Hepatocyte (in vitro differentiated cells): Measurements from ENCODE around the gene MYO1H. TPM values are rescaled to one million over a fixed set of nuclear protein-coding genes. Genes with fewer than 3 reads are reported as not detected.

ENCODE experiments used
- DNase-seq: peaks from one replicate; pipeline ENCODE4 v3.0.0-alpha.2; 2016; ENCODE audit warnings: low spot score
- H2AFZ ChIP-seq: fragments of 200-600 bp; sonication (generic); 2 replicates; pipeline ENCODE4 v1.6.0; 2016; ENCODE audit warnings: antibody characterized with exemption, mild to moderate bottlenecking
- H3K27ac ChIP-seq: fragments of 200-600 bp; sonication (generic); 2 replicates; pipeline ENCODE4 v1.5.1; 2016; ENCODE audit warnings: mild to moderate bottlenecking
- H3K27me3 ChIP-seq: fragments of 200-600 bp; sonication (generic); 2 replicates; pipeline ENCODE4 v1.6.1; 2016
- H3K36me3 ChIP-seq: fragments of 200-600 bp; sonication (generic); replicated peaks from 2 replicates; pipeline ENCODE4 v1.5.1; 2016; ENCODE audit warnings: low read depth; ENCODE audit not compliant: insufficient read depth
- H3K4me1 ChIP-seq: fragments of 200-600 bp; sonication (generic); 2 replicates; pipeline ENCODE4 v1.5.1; 2016; ENCODE audit warnings: mild to moderate bottlenecking, moderate library complexity; ENCODE audit not compliant: insufficient read depth
- H3K4me2 ChIP-seq: fragments of 200-600 bp; sonication (generic); 2 replicates; pipeline ENCODE4 v1.6.0; 2016
- H3K4me3 ChIP-seq: fragments of 200-600 bp; sonication (generic); 2 replicates; pipeline ENCODE4 v1.5.1; 2016; ENCODE audit warnings: mild to moderate bottlenecking
- H3K79me2 ChIP-seq: fragments of 200-600 bp; sonication (generic); 2 replicates; pipeline ENCODE4 v1.6.0; 2017; ENCODE audit warnings: mild to moderate bottlenecking
- H3K9me2 ChIP-seq: fragments of 200-600 bp; sonication (generic); replicated peaks from 2 replicates; pipeline ENCODE4 v1.6.0; 2017; ENCODE audit warnings: mild to moderate bottlenecking; ENCODE audit not compliant: insufficient read depth
- H3K9me3 ChIP-seq: fragments of 200-600 bp; sonication (generic); 2 replicates; pipeline ENCODE4 v1.5.1; 2016; ENCODE audit warnings: low read depth, mild to moderate bottlenecking
- H4K20me1 ChIP-seq: fragments of 200-600 bp; sonication (generic); 2 replicates; pipeline ENCODE4 v1.6.0; 2016; ENCODE audit warnings: mild to moderate bottlenecking; ENCODE audit not compliant: insufficient read depth, poor library complexity, severe bottlenecking
- EZH2 ChIP-seq: fragments of 200-600 bp; sonication (generic); IDR thresholded peaks from 2 replicates; pipeline ENCODE4 v1.6.1; 2016; ENCODE audit warnings: antibody characterized with exemption, mild to moderate bottlenecking, borderline replicate concordance
- EZH2phosphoT487 ChIP-seq: fragments of 200-600 bp; sonication (generic); IDR thresholded peaks from one replicate; pipeline ENCODE4 v1.6.1; 2018; ENCODE audit warnings: antibody characterized with exemption, mild to moderate bottlenecking, low read depth, moderate library complexity; ENCODE audit not compliant: unreplicated experiment, severe bottlenecking
- whole genome bisulfite sequencing: methylation state at CpG from one replicate; pipeline ENCODE4 v1.1.6; 2016; ENCODE audit warnings: low lambda C conversion rate; ENCODE audit errors: missing lambda C conversion rate; 5-methylcytosine and 5-hydroxymethylcytosine counted together
- polyA plus RNA-seq: library from polyadenylated mRNA; unstranded; fragments of >200 nt; fragmentation: Nextera tagmentation; extraction: Ambion mirVana; gene quantifications from 2 replicates; pipeline ENCODE4 v1.2.1, GENCODE V29; 2016
- total RNA-seq: library from RNA; depleted of rRNA; stranded (reverse); fragments of >200 nt; gene quantifications from 2 replicates; pipeline ENCODE4 v1.2.3, GENCODE V29; 2014
- TF ChIP-seq, protein P1 (sequence below): fragments of 200-600 bp; sonication (generic); IDR thresholded peaks from 2 replicates; pipeline ENCODE4 v1.5.1; 2016; ENCODE audit warnings: antibody characterized with exemption, mild to moderate bottlenecking; ENCODE audit not compliant: poor library complexity

Gene MYO1H
- total and polyA plus RNA-seq, 2 experiments from 2014 or later, result not detected

DNA sequence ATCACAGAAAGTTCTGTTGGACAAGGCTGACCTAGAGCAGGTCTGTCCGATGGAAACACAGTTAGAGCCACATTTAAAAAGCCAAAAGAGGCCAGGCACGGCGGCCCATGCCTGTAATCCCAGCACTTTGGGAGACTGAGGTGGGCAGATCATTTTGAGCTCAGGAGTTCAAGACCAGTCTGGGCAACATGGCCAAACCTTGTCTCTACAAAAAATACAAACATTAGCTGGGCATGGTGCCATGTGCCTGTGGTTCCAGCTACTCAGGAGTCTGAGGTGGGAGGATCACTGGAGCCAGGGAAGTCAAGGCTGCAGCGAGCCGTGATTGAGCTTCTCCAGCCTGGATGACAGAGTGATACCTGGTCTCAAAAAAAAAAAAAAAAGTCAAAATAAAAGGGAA is 144.7 kb downstream of the MYO1H start:
- no peaks in the 10 kb centered on the region for H3K9me2 ChIP-seq
- WGBS, result 87% methylated on average over 5 of the region's 5 CpGs
- H3K4me3 ChIP-seq, result no peak overlapping the region
- H3K79me2 ChIP-seq, result no peaks in the 10 kb centered on the region
- DNase-seq, result no peak
- H3K27me3 ChIP-seq, result no peaks in the 10 kb centered on the region
- no peak overlapping the region for H3K4me2 ChIP-seq
- TF ChIP-seq EZH2, result no peak
- TF ChIP-seq, protein P1, sequence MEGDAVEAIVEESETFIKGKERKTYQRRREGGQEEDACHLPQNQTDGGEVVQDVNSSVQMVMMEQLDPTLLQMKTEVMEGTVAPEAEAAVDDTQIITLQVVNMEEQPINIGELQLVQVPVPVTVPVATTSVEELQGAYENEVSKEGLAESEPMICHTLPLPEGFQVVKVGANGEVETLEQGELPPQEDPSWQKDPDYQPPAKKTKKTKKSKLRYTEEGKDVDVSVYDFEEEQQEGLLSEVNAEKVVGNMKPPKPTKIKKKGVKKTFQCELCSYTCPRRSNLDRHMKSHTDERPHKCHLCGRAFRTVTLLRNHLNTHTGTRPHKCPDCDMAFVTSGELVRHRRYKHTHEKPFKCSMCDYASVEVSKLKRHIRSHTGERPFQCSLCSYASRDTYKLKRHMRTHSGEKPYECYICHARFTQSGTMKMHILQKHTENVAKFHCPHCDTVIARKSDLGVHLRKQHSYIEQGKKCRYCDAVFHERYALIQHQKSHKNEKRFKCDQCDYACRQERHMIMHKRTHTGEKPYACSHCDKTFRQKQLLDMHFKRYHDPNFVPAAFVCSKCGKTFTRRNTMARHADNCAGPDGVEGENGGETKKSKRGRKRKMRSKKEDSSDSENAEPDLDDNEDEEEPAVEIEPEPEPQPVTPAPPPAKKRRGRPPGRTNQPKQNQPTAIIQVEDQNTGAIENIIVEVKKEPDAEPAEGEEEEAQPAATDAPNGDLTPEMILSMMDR, result no peak
- no peak for TF ChIP-seq EZH2phosphoT487
- H3K27ac ChIP-seq, result no peak overlapping the region
- no peaks in the 10 kb centered on the region for H3K9me3 ChIP-seq
- no peaks in the 10 kb centered on the region for H3K4me1 ChIP-seq
- no peaks in the 10 kb centered on the region for H4K20me1 ChIP-seq
- H2AFZ ChIP-seq, result no peak overlapping the region
- H3K36me3 ChIP-seq, result no peaks in the 10 kb centered on the region

- Histone ChIP-seq H3K36me3 (no peaks in the 10 kb centered on the region), H3K27me3 (no peaks in the 10 kb centered on the region), H3K27ac (no peak overlapping the region), H4K20me1 (no peaks in the 10 kb centered on the region), H3K4me1 (no peaks in the 10 kb centered on the region), H2AFZ (no peak overlapping the region), H3K9me2 (no peaks in the 10 kb centered on the region), H3K4me3 (no peak overlapping the region), H3K4me2 (no peak overlapping the region), H3K9me3 (no peaks in the 10 kb centered on the region), H3K79me2 (no peaks in the 10 kb centered on the region)
- TF ChIP-seq, protein P1, result no peak
- TF ChIP-seq EZH2, result no peak
- no peak for TF ChIP-seq EZH2phosphoT487
- DNase-seq, result no peak
These were observed 145.4 kb downstream of the MYO1H start for GRCh38 chr12:109493090-109493489.

- Histone ChIP-seq H3K4me2 (no peak overlapping the region), H3K9me3 (no peaks in the 10 kb centered on the region), H3K36me3 (no peaks in the 10 kb centered on the region), H3K9me2 (no peaks in the 10 kb centered on the region), H4K20me1 (no peaks in the 10 kb centered on the region), H3K27me3 (no peaks in the 10 kb centered on the region), H3K4me3 (no peak overlapping the region), H3K4me1 (no peaks in the 10 kb centered on the region), H2AFZ (no peak overlapping the region), H3K27ac (no peak overlapping the region), H3K79me2 (no peaks in the 10 kb centered on the region)
- TF ChIP-seq EZH2 (no peak), EZH2phosphoT487 (no peak)
- TF ChIP-seq, protein P1, result no peak
- DNase-seq, result no peak
- 100% methylated on average over 1 of the region's 1 CpG for WGBS
These were observed 146.2 kb downstream of the MYO1H start for GRCh38 chr12:109493938-109494337.

GRCh38 chr12:109494348-109494881 is 146.7 kb downstream of the MYO1H start:
- Histone ChIP-seq H3K27me3 (no peaks in the 10 kb centered on the region), H3K4me3 (no peak overlapping the region), H3K27ac (no peak overlapping the region), H3K4me2 (no peak overlapping the region), H3K79me2 (no peaks in the 10 kb centered on the region), H3K4me1 (no peaks in the 10 kb centered on the region), H3K9me3 (no peaks in the 10 kb centered on the region), H4K20me1 (no peaks in the 10 kb centered on the region), H3K9me2 (no peaks in the 10 kb centered on the region), H2AFZ (no peak overlapping the region), H3K36me3 (no peaks in the 10 kb centered on the region)
- 96% methylated on average over 7 of the region's 7 CpGs for WGBS
- no peak for DNase-seq
- no peak for TF ChIP-seq EZH2
